ENCODE measurements around the gene PTPRE.

GRCh38 chr10:128029290-128029651, 122.4 kb downstream of the PTPRE start:
- TF ChIP-seq POLR2A (IDR thresholded peaks at IDR 0.05) (no peak), CTCF (IDR thresholded peaks at IDR 0.05) (no peak)

All from upper lobe of left lung (tissue), 4 donors.